GM18868 (cell line): Measurements from ENCODE around the gene TBC1D9.
"Not testable (repeated sequence)": the region's sequence is repeated elsewhere in the genome, so short reads cannot be mapped to it uniquely, and the experiment has no call there.

ENCODE experiments used
- ATAC-seq: cut with Tn5 transposase; IDR thresholded peaks from one replicate; pipeline ENCODE4 v1.9.1; 2021; ENCODE audit warnings: mild to moderate bottlenecking, moderate library complexity; ENCODE audit not compliant: unreplicated experiment

TBC1D9 gene

GRCh38 chr4:140754918-140755773 lies 1.0 kb downstream of the TBC1D9 start:
- ATAC-seq = no peak

GRCh38 chr4:140753329-140753728 lies 2.9 kb downstream of the TBC1D9 start:
- no peak for ATAC-seq

GRCh38 chr4:140752291-140753068 lies 3.7 kb downstream of the TBC1D9 start:
- ATAC-seq = no peak

- ATAC-seq = no peak
Measured at GRCh38 chr4:140750470-140750869, 5.7 kb downstream of the TBC1D9 start.

GRCh38 chr4:140748171-140748570 lies 8.0 kb downstream of the TBC1D9 start:
- no peak for ATAC-seq

- ATAC-seq = not testable (repeated sequence)
Measured at GRCh38 chr4:140746546-140746945, 9.6 kb downstream of the TBC1D9 start.

GRCh38 chr4:140744421-140744820 lies 11.8 kb downstream of the TBC1D9 start:
- no peak for ATAC-seq

- peak; percentile 74 for ATAC-seq
Measured at GRCh38 chr4:140743194-140743931, 12.8 kb downstream of the TBC1D9 start.

- ATAC-seq = peak; percentile 3
Measured at GRCh38 chr4:140742838-140743193, 13.4 kb downstream of the TBC1D9 start.

GRCh38 chr4:140740906-140741670 lies 15.1 kb downstream of the TBC1D9 start:
- no peak for ATAC-seq

GRCh38 chr4:140740422-140740821 lies 15.8 kb downstream of the TBC1D9 start:
- ATAC-seq = no peak

GRCh38 chr4:140739971-140740370 lies 16.2 kb downstream of the TBC1D9 start:
- no peak for ATAC-seq

- no peak for ATAC-seq
Measured at GRCh38 chr4:140738139-140738538, 18.0 kb downstream of the TBC1D9 start.

- ATAC-seq = no peak
Measured at GRCh38 chr4:140736669-140737343, 19.4 kb downstream of the TBC1D9 start.

- ATAC-seq = no peak
Measured at GRCh38 chr4:140735779-140736391, 20.3 kb downstream of the TBC1D9 start.

- no peak for ATAC-seq
Measured at GRCh38 chr4:140735317-140735716, 20.9 kb downstream of the TBC1D9 start.

- no peak for ATAC-seq
Measured at GRCh38 chr4:140732780-140733179, 23.4 kb downstream of the TBC1D9 start.

- ATAC-seq = no peak
Measured at GRCh38 chr4:140729344-140730049, 26.7 kb downstream of the TBC1D9 start.
